Gastroesophageal sphincter (tissue), 3 donors: ENCODE results near the gene PALD1.

Experiments used
- POLR2A ChIP-seq, 2 donors: fragments of 450-650 bp; IDR thresholded peaks; one replicate each; pipeline ENCODE4 v1.6.1; 2017; ENCODE audit warnings: antibody characterized with exemption in 2 of 2, mild to moderate bottlenecking in 2 of 2, moderate library complexity in 1 of 2
- TF ChIP-seq, protein P1 (sequence below), 4 experiments: fragments of 200-600 bp in 2 of 4; fragments of 450-650 bp in 2 of 4; sonication (generic) in 1 of 4; IDR thresholded peaks; one replicate each; pipeline ENCODE4 v1.5.1; 2017 to 2019; ENCODE audit warnings: antibody characterized with exemption in 4 of 4, mild to moderate bottlenecking in 2 of 4, moderate library complexity in 2 of 4

DNA sequence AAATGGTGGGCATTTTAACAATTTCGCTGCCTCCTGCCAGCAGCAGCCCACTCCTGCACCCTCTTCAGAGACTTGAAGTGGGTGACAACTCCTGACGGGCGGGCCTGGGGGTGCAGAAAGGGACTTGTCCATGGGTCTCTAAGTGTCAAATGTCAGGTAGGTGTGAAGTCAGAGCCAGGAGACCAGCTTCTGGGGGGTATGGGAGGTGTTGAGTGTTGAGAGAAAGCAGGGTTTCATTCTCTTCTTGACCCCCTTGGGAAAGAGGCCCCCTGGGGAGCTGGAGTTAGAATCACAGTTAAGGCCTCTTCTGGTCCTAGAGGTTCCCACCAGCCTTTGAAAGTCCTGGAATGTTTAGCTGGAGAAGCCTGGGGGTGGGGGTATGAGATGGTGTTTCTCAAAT lies 11.6 kb upstream of the PALD1 start:
- TF ChIP-seq, protein P1, sequence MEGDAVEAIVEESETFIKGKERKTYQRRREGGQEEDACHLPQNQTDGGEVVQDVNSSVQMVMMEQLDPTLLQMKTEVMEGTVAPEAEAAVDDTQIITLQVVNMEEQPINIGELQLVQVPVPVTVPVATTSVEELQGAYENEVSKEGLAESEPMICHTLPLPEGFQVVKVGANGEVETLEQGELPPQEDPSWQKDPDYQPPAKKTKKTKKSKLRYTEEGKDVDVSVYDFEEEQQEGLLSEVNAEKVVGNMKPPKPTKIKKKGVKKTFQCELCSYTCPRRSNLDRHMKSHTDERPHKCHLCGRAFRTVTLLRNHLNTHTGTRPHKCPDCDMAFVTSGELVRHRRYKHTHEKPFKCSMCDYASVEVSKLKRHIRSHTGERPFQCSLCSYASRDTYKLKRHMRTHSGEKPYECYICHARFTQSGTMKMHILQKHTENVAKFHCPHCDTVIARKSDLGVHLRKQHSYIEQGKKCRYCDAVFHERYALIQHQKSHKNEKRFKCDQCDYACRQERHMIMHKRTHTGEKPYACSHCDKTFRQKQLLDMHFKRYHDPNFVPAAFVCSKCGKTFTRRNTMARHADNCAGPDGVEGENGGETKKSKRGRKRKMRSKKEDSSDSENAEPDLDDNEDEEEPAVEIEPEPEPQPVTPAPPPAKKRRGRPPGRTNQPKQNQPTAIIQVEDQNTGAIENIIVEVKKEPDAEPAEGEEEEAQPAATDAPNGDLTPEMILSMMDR (IDR thresholded peaks at IDR 0.05) = no peak
- TF ChIP-seq POLR2A (IDR thresholded peaks at IDR 0.05) = no peak
